GF-D8 (cell line): Measurements from ENCODE around the gene ADPRH.
"Not testable (repeated sequence)": the region's sequence is repeated elsewhere in the genome, so short reads cannot be mapped to it uniquely, and the experiment has no call there.

ENCODE experiments used
- DNase-seq: peaks from one replicate; lab custom pipeline; 2025; lab: John Stamatoyannopoulos, UW

ADPRH gene

DNA sequence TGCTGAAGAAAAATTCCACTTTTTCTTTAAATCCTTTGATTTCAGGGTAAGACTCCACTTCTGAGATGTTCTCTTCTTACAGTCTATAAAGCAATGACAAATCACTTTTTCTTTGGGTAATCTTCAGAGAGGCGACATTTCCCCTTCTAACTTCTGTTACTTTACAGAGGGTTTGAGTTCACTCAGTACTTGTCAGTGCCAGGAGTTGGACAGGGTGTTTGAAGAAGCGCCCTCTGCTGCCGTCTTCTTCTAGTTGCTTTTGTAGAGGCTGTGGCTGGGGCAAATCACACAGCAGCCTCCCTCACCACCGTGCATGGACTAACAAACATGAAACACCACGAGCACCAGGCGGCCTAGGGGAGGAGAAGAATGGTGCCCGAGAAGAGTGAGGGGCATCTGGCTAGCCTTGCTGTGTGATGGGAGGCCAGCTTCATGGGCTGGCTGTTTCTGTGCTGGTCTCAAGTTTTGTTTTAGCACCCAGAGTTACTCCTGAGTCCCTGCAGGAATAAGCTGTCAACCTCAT is 19.8 kb upstream of the ADPRH start, which contains the start of gene CD80:
TSS of gene CD80 (minus strand) at position 174 of the 523 bp plus-strand sequence. CDS start 1,886 bp downstream, outside the sequence.
- DNase-seq, result peak; percentile 63

DNA sequence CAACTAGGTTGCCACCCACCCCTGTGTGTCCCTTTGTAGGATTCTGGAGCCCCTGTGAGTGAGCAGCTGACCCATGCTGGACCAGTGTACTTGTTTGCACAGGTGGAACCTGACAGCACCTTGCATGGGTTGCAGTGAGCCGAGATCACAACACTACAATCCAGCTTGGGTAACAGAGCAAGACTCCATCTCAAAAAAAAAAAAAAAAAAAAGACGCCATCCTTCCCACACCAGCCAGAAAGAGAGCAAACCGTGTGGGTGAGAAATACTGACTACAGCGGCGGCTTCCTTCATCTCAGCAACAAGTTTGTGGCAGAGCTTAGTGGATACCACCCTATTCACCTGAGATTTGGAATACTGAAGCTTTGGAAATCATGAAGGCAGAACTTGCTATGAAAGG is 19.1 kb upstream of the ADPRH start:
- DNase-seq, result no peak

DNA sequence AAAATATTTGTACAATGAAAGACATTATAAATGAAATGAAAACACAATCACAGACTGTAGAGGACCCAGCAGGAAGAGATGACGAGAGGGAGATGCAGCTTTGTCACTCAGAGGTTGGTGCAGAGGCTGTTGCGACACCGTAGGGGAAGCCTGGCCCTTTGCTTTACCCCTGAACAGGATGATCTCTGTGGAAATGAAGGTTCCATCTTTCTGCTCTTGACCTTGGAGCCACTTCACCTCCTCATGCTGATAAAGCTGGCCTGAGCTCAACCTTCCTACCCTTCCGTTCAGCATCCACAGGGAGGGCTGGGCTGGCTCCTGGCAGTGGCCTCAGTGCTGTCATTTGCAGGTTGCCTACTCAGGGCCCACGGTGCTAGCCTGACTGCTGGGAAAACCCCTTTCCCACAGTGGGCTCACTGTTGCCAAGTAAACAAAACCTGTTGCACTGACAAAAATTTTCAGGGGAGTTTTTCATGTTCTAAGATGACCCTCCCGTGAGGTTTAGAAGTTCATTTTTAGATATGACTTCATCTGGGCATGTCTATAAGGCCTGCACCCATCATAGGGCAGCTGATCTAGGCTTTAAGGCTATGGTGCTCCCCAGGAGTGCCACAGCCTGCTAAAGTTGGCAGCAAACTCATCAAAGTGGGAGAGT is 16.9 kb upstream of the ADPRH start:
- DNase-seq, result peak; percentile 28

DNA sequence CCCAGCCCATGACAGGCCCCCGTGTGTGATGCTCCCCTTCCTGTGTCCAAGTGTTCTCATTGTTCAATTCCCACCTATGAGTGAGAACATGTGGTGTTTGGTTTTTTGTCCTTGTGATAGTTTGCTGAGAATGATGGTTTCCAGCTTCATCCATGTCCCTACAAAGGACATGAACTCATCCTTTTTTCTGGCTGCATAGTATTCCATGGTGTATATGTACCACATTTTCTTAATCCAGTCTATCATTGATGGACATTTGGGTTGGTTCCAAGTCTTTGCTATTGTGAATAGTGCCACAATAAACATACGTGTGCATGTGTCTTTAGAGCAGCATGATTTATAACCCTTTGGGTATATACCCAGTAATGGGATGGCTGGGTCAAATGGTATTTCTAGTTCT is 16.0 kb upstream of the ADPRH start:
- DNase-seq, result not testable (repeated sequence)

- no peak for DNase-seq
Measured at GRCh38 chr3:119569156-119569555, 10.1 kb upstream of the ADPRH start.

DNA sequence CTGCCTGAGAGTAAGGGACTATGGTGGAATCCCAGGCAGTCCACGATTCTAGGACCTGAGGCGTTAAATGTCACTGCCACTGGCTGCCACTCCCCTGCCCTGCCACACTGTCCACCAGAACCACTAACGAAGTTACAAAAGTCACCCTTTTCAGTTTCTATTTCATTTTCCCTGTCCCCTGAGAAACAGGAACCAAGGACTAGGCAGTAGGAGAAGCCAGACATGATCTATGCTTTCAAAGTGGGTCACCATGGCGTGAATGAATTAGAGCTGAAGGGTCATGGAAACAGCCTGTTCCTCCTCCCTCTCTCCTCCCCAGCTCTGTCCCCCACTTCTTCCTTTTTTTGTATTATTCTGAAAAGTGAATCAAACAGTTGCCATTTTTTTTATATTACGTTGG is 9.1 kb upstream of the ADPRH start:
- DNase-seq, result no peak

GRCh38 chr3:119571230-119571629 is 8.1 kb upstream of the ADPRH start:
- DNase-seq, result no peak

DNA sequence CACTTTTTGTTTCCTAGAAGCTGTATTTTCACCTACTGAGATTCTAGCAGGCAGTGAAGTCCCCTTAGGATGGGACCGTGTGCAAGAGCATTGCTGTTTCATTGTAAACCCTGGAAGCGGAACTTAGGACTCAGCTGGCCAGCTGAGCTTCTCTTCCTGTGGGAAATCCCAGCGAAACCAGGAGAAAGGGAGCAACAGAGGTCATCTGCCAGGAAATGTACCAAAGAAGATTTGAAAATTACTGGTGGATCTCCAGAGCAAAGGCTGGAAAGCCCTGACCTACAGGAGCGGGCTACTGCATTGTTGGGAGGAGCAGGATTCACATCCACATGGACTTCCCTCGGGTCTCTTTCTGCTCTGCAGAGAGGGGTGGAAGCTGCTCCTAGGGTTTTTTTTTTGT is 7.6 kb upstream of the ADPRH start:
- DNase-seq, result no peak

DNA sequence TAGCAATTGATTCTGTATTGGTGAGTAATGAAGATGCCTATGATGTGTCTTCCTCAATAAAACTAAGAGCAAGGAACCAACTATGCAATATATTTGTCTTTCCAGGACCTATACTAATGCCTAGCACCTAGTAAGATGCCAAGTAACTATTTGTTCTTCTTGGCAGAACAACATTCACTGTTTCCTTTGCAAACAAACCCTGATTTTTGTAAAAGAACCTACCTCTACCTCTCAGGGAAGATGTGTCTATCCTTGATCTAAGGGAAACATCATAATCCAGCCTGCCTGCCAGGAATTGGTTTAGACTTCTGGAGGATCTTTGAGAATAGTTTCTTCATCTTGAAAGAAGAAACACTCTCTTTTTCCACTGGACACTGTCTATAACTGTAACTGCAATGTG is 3.8 kb upstream of the ADPRH start:
- no peak for DNase-seq

DNA sequence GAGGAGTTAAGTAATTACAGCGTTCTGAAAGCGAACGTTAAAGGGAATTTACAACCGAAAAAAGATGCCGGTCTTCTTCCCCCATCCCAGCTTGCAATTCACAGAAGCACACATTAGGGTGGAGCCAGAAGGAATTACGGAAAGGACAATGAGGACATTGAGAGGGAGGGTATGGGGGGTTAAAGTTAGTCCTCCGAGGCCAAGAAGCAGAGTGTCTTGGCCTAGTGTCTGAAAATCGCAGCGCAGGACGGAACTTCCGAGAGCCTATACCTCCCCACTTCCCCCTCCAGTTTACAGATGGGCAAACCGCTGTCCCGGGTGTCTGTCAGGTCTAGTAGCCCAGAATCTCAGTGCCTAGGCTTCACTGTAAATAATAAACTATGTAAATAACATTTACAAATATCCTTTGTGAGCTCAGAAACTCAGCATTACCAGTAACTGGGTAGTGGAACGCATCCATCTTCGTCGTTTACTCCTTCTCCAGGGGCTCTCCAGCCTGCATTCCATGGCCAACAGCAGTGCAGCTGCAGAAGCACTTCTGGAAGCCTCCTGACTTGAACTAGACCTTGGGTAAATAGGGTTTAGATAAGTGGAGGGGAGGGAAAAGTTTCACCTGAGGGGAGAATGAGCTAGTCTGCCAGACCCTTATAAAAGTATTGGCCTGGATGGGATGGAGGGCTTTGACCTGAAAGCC is 922 bp downstream of the ADPRH start:
- DNase-seq, result no peak

DNA sequence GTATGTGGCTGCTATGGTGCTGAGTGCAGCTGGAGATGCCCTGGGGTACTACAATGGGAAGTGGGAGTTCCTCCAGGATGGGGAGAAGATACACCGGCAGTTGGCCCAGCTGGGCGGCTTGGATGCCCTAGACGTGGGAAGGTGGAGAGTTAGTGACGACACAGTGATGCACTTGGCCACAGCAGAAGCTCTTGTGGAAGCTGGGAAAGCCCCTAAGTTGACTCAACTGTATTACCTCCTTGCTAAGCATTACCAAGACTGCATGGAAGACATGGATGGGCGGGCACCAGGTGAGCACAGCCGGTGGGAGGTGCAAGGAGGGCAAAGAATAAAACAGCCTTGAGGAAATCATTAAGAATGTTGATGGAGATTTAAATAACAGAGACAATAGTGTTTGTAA is 2.9 kb downstream of the ADPRH start:
- DNase-seq, result no peak

DNA sequence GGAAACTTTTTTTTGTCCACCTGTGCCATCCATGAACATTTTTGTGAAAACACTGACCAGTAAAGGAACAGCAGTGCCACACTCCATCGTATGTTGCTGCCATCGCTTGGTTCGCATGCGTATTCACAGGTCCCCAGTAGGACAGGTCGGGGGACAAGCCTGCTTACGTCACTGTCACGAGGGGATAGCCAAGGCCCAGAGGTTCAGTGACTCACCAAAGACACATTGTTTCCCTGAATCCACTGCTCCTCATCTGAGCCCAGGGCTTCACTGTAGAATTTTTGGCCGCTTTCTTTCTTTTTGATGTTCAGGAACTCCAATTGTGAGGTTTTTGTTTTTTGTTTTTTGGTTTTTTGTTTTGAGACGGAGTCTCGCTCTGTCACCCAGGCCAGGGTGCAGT is 5.9 kb downstream of the ADPRH start:
- DNase-seq, result no peak

GRCh38 chr3:119585856-119586570 is 6.7 kb downstream of the ADPRH start:
- DNase-seq, result no peak

DNA sequence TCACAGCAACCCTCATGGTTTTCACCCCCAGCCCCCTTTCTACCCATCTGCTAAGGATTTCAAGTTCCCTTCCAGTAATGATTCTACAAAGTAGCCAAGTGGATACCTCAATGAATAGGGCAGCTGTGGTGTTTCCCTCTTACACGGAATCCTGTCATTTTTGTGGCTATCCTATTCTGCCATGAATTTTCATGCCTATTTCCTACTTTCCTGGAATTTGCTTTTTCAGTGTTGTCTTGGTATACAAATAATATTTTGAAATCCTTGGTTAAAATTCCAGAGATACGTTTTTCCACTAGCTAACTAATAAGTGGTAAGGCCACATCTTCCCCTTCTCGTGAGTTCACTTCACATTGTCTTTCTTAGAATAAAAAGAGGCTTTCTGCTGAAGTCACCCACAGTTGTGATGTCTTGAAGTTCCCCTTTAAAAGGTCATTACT is 7.5 kb downstream of the ADPRH start:
- DNase-seq, result peak; percentile 9

DNA sequence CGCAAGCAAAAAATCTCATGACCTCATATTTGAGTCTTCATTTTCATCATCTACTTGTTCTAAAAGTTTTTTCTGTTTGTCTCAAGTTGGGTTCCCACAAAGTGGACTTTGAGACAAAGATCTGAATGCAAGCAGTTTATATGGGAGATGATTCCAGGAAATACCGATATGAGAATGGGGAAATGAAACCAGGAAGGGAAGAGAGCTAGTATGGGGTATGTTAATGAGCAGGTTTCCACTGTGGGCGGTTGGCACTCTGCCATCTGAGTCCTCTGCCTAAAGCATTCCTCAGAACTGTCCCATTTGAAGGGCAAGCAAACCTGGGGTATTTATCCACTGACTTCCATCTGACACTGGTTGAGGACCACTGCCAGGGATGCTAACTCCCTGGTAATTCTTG is 8.8 kb downstream of the ADPRH start:
- DNase-seq, result peak; percentile 4

DNA sequence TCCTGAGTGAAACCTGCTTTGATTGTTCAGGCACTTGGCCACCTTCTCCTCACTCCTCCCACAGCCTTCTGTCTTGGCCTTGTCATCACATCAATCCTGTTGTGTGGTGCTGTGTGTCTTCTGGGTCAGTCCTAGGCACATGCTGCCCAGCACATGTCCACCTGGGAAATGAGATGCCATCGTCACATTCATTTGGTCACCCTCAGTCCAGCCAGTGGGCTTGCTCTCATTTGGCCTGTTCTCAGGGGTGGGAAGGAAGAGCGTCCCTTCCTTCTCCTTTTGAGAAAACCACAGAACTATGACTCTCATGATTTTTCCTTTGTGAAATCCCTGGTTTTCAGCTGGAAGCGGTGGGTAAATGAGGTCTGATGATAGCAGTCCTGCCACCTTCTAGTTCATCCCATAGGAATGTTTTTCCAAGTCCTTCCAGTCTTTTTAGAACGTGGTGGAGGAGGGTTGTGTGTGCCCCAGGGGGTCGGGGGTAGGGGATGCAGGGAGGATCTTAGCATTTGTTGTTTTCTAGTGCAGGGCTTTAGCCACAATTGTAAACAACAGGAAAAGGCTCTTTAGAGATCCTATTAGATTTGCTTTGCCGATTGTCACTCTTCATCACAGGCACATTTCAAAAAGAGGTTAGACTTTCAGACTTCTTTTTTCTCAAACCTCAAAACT is 9.9 kb downstream of the ADPRH start:
- DNase-seq, result no peak

- no peak for DNase-seq
Measured at GRCh38 chr3:119590706-119591105, 11.4 kb downstream of the ADPRH start.

DNA sequence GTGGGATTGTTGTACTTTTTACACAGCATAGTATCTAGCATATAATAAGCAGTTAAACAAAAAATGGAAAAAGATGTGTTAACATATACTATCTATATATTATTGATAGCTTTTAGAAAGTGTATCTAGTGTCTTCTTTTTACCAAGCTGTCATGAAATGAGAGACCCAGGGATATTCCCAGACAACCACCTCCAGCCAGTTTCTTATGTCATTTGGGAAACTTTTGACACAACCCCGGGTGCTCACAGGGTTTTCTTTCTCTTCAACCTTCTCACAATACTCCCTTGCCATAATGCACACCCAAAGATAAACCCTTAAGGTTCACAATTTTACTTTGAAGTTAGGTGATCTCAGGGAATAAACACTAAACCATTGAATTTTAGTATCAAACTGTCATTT is 13.6 kb downstream of the ADPRH start:
- no peak for DNase-seq

GRCh38 chr3:119594066-119594465 is 14.8 kb downstream of the ADPRH start:
- no peak for DNase-seq

DNA sequence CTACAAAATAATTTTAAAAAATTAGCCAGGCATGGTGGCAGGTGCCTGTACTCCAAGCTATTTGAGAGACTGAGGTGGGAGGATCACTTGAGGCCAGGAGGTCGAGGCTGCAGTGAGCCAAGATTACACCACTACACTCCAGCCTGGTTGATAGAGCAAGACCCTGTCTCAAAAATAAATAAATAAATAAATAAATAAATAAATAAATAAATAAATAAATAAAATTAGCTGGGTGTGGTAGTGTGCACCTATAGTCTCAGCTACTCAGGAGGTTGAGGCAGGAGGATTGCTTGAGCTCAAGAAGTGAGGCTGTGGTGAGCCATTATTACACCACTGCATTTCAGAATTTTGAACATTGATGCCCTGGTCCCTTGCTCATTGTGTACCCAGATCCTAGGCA is 15.6 kb downstream of the ADPRH start:
- not testable (repeated sequence) for DNase-seq

DNA sequence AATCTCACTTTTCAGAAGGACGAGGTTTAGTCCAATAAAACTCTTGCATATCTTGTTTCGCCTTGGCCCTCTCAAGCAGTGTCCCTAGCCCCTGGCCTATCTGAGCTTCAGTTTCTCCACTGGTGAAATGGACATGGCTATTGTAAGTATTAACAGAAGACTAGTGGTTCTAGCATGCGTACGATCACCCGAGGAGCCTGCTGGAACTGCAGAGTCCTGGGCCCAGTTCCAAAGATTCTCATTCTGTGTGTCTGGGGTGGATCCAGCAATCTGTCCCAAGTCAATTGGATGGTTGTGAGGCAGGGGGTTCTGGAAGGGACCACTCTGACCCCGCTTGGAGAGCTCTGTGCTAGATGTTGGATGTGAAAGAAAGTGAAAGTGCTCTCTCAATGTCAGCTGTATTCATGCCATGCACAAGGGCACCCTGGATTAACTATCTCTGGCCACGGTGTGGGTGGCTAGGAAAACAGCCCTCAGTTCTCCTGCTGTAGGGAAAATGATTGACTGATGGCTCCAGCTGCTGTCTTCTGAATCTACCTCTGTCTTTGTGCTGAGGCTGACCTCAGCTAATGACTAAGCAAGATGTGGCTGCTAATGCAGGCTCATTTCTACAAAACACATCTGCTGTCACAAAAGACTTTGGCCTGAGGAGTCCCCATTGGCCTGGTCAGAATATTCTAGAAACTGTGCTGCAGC is 16.5 kb downstream of the ADPRH start:
- DNase-seq, result no peak

DNA sequence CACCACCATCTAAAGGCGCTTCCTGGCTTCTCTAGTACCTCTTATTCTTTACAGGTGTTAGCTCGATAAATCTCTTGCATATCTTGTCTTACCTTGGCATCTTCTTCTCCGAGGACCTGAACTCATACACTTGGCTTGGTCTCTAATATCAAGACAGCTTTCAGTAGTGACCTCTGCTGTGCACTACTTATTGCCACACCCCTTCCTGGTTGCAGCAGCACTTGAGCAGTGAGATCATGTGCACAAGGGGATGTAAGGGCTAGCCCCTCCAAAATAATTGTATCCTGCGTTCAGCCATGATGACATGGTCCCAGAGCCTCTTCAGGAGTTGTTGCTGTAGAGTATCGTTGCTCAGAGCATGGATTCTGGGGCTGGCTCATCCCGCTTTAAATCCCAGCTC is 17.1 kb downstream of the ADPRH start:
- no peak for DNase-seq
